Right renal cortex interstitium (tissue), 3 donors: Measurements from ENCODE around the gene NAP1L4. TPM values are rescaled to one million over a fixed set of nuclear protein-coding genes. Genes with fewer than 3 reads are reported as not detected.
A peak's percentile ranks its signal among the peaks of the same experiment; 100 is the strongest.

Experiments used
- DNase-seq, 3 donors: peaks; one replicate each; pipeline ENCODE4 v3.0.0-alpha.2; 2013; ENCODE audit warnings: low read depth in 3 of 3, low spot score in 2 of 3
- polyA plus RNA-seq, 3 donors: library from polyadenylated mRNA; unstranded; fragments of 120-200 nt; gene quantifications; one replicate each; pipeline ENCODE4 v1.2.1, GENCODE V29; 2013; ENCODE audit not compliant: insufficient read length in 3 of 3

Gene NAP1L4, protein sequence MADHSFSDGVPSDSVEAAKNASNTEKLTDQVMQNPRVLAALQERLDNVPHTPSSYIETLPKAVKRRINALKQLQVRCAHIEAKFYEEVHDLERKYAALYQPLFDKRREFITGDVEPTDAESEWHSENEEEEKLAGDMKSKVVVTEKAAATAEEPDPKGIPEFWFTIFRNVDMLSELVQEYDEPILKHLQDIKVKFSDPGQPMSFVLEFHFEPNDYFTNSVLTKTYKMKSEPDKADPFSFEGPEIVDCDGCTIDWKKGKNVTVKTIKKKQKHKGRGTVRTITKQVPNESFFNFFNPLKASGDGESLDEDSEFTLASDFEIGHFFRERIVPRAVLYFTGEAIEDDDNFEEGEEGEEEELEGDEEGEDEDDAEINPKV
- polyA plus RNA-seq: 100 to 1,000 TPM; 200 to 243 (median 220) TPM

DNA sequence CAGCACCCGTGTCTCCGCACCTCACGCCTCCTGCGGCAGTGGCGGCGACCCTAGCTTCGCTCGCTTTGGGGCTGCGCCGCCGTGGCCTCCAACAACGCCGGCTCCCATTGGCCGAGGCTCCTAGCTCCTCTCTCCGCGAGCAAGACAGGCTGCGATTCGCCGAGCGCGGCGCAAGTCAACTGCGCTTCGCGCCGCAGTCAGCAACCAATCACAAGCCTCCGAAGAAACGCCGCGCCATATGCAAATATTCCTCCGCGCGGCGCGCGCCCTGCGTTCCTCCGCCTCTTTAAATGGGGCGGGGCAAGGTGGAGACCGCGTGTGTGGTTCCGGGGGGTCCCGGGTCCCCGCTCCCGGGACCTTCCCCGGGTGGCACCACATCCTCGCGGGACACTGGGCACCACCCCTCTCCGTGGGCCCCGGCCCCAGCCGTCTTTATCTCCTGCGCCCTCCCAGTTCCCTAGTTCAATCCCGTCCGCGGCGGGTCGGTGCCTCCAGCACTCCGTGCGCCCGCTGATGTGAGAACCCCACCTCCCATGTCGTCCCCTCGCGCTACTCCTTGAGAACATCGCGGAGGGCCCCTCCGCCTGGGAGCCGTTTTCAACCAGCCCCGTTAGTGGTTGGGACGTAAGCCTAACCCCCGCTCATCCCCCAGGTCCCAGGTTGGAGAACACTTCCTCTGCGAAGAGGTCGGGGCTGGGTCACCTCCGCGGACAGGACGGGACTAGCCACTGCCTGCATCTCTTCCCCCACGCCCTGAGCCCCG lies at the start of gene NAP1L4:
TSS of gene NAP1L4 (minus strand) at position 96 of the 763 bp plus-strand sequence. CDS start 13,109 bp downstream, outside the sequence.
- DNase-seq: peak; percentile 88 to 94 (median 93)

DNA sequence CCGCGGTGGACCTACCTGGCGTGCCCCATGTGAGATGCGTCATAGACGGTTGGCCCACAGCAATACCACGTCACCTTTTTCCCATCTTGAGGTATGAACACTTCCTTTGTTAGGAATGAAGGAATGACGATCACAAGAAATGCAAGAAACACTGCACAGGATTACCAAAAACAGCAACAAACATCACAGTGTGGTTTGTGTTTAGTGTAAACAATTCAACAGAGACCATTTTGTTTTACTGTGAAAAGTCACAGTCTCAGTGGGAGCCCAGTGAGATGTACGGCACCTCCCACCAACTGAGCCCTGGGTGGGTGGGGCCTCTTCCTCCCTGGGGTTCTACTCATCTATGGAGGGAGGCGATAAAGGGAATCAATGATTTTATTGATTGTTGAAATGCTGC lies 48.8 kb upstream of the NAP1L4 start:
- DNase-seq: no peak

DNA sequence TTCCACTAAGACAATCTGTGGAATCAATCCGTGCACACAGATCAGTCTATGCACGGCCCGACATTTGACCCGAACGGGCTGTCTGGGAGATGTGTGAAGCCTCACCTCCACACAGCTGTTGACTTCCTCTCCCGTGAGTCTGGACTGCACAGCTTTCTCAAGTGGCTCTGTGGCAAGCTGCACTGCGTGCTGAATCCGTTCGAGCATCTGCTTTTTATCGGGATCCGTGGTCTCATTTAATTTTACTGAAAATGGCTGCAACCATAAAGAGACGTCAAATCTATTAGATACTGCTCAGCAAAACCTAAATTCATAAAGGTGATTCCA lies 45.8 kb upstream of the NAP1L4 start:
- DNase-seq: no peak

DNA sequence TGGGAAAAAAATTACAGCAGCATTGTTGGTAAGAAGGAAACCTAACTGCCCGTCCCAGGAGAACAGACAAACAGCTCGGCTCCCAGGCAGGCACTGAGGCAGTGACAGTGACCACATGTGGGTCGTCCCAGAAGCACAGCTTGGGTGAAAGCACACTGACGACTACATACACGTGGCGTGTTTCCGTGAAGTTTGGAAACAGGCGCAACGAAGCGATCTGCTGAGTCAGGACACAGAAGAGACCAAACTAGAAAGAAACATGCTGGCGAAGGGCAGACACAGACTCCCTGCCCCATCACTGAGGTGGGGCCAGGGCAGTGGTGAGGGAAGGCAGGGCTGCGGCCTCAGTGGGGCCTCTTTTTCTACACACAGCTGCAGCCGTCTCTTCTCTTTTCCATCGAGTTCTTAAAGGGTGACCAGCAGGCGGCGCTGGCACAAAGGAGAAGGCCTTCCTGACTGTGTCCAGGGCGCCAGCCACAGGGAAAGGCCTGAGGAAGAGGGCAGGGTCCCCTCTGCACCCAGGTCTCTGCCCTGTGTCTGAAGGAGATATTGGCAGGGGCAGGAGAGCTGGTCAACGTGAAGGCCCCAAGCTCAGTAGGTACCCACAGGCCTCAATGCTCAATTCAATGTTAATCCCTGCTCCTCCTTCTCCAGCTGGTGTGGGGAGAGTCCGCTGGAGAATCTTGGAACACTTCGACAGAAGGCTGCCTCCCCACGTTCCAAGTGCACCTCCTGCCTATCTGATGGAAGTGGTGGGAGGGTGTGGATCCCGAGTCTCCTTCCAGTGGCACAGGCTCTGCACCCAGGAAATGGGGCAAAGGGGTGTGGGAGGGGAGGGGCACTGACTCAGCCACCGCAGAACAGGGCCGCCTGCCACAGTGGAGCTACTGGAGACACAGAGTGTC lies 45.2 kb upstream of the NAP1L4 start:
- DNase-seq: peak in 2 of 3 donors; percentile 51 to 58

DNA sequence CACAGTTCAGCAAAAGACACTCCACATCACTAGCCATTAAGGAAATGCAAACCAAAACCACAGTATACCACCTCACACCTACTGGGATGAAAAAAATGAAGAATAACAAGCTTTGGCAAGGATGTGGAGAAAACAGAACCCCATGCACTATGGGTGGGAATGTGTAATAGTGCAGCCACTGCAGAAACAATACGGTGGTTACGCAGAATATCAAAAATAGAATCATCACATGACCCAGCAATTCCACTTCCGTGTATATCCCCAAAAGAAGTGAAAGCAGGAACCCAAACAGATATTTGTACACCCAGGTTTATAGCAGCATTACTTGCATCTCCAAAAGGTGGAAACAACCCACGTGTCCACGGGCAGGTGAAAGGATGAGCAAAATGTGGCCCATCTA lies 44.3 kb upstream of the NAP1L4 start:
- DNase-seq: no peak

DNA sequence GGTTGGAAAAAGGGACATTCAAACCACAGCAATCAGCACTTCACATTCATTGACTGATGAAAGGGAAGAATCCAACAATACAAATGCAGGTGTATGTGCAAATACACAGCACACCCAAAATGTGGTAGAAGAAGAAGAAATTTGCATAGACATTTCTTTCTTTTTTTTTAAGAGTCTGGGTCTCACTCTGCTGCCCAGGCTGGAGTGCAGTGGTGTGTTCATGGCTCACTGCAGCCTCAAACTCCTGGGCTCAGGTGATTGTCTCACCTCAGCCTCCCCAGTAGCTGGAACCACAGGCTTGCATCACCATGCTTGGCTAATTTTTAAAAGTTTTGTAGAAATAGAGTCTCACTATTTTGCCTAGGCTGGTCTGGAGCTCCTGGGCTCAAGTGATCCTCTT lies 43.2 kb upstream of the NAP1L4 start:
- no peak for DNase-seq

DNA sequence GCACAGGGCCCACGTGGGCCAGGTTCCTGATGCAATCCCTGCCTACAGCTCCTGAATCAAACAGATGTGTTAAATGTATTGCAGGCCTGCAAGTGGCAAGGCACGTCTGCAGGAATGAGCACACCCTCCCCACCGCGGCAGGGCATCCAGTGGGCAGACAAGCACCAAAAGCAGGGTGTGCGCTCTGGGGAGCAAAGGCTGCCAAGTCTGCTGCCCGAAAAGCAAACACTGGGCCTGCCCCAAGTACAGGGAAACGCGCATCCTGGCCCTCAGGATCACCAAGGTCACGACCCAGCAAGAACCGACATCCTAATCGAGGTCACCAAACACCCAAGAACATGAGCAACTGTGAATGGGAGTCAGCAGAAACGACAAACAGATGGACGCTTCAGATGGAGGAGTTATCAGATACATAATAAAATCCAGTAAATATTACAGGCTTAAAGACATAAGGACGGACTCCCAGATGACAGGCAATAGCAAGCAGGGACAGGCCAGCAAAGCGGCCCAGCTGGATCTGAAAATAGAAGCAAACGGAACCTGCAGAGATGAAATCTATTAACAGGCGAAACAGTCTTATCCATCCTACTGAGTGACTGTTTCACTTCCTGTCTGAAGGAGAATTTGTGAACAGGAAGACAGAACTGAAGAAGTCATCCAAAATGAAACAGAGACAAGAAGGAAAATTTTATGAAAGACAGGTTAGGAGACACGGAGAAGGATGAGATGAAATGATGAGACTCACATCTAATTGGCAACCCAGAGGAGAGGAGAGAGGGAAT lies 38.4 kb upstream of the NAP1L4 start:
- no peak for DNase-seq

DNA sequence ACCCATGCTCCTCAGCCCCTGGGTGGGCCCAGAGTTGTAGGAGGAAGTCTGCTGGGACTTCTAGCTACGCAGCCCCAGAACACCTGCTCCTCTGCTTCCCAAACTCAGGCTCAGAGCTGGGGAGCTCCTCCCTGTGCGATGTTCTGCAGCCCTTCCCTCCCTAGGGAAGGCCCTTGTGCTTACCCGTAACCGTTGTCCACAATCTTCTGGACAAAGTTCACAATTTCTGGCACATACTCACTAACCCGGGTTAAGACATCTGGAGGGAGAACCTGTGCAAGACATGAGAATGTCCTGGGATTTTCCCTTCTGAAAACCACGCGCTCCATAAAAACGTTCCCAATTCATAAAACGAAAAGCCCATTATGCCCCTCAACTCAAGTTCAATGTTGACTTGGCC lies 36.7 kb upstream of the NAP1L4 start:
- no peak for DNase-seq

DNA sequence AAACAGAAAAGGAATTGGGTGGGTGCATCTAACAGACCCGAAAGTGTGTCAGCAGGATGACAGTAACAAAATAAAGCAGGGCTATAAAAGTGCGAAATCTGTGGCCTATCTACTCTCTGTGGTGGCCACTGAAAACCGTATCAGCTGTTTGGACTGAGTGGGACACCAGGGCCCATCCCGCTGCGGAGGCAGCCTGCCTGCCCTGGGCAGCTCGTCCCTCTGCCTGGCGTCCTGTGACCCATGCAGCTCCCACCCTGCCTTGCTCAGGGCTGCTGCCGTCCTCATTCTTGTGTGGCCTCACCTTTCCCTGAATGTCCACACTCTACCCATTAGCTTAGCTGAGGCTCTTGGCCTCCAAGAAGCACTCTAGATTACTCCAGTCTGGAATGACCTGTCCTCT lies 34.7 kb upstream of the NAP1L4 start:
- DNase-seq: no peak

DNA sequence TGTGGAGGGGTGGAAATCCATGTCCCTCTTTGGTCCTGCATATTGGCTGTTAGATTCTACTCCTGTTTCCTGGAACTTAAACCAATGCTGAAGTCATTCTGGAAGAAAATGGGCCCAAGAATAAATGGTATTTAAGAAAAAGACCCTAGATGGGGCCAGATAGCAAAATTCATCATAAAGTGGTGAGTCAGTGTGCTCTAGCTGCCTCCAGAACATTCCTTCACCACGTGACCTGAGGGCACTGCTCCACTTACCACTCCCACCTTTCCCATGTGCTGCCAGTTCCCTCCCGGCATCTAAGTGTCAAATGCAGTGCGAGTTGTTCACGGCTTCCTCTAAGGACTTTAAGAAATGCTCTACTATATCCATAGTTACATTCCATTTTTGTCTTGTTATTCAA lies 30.9 kb upstream of the NAP1L4 start:
- DNase-seq: no peak

DNA sequence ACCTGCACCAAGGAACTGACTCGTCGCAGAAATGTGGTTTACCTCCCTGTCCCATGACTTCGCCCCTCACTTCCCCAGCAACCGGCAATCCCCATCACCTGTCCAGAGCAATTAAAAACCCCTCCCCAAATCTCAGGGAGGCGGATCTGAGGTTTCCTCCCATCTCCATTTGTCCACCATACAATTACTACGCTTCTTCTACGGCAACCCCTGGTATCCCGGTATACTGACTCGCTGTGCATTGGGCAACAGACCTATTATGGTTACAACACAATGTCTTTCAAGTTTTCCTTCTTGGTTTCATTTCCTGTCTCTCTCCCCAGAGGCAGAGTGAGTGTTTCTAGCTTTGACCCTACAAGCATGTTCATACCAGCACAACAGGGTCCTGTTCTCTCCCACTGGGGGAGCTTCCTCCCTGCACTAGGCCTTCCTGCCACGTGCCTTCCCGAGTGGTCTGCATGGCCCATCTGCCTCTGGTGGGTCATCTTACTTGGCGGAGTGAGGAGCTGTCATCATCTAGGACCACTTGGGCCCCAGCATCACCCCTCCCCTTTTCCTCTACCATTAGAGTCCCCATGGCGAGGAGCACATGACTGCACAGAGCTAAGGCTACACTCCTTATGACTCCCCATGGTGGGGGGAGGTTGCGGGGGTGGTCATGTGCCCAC lies 30.3 kb upstream of the NAP1L4 start:
- no peak for DNase-seq

DNA sequence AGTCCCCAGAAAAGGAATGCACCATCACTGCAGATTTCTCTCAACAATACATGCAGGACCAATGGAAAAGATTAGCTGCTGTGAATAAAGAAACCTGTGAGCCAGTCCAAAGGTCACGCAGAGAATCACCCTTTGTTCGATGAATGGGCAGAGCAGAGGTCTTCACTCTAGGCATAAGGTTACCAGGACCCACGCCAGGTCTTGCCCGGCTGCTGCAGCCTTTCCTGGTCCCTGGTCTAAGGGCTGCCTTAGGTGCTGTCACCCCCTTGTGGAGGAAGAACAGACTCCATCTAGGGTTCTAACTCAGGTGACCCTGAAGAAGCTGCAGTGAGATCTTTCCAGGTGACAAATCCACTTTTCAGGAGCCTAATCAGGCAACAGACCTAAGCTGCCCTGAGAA lies 29.0 kb upstream of the NAP1L4 start:
- no peak for DNase-seq

DNA sequence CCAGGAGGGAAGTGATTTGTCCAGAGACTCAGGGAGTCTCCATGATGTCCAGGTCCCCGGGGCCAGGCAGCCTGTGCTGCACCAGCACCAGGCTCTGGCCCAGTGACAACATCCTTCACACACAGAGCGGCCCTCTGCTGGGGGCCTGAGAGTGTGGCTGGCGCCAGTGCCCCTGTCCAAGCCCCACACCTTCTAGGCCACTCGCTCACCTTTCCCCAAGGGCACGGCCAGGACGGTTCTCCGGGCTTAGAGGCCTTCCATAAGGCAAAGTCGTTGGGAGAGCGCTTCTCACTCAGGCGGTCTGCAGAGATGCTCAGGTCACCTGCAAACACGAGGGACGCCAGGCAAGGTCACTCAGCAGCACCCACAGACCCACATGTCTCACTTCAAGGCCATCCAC lies 27.9 kb upstream of the NAP1L4 start:
- DNase-seq: no peak

DNA sequence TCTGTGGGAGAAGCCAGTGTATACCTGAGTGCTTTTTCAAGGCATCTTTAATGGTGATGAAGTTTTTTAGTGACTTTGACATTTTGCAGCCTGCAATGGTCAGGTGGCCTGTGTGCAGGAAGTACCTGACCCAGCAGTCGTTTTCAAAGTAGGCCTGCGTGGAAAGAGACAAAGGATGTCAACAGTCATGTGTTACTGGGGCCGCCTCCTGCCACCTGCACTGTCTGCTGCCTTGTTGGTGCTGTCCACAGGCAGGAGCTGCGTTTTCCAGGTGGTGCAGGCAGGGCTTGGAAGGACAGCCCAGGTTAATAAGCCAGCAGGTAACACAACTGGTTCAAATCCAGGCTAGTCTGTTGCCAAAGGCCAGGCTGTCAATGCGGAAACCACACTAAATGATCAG lies 26.5 kb upstream of the NAP1L4 start:
- no peak for DNase-seq

DNA sequence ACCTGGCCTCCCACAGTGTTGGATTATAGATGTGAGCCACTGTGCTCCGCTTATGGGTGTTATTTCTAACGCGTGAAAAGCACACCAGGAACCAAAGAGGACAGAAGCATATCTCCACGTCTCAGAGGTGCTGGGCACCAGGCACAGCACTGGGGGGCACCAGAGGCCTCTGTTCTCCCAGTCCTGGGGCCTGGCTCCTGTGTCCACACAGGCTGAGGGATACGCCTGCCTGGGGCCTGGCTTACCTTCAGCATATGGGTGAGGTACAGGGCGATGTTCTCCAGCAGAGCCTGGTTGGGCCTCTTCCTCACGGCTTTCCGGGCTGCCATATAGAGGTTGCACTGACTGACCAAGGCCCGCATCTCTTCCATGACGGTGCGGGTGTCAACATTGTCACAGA lies 24.7 kb upstream of the NAP1L4 start:
- DNase-seq: no peak

DNA sequence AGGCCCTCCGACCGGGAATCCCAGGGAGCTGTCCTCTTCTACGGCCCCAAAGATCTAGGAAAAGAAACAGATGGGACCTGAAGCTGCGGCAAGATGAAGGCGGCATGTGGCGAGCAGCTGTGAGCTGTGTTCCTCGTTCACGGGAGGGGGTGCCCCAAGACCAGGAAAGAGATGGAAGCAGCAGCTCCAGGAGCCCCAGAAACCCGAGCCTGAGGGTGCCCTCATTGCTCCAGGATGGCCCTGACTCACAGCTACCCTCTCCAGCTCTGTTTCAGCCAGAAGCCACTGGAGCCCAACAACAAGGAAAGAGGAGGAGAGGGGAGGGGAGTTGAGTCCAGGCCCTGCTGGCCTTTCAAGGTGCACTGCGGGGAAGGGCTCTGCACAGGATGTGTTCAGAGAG lies 23.7 kb upstream of the NAP1L4 start:
- no peak for DNase-seq

DNA sequence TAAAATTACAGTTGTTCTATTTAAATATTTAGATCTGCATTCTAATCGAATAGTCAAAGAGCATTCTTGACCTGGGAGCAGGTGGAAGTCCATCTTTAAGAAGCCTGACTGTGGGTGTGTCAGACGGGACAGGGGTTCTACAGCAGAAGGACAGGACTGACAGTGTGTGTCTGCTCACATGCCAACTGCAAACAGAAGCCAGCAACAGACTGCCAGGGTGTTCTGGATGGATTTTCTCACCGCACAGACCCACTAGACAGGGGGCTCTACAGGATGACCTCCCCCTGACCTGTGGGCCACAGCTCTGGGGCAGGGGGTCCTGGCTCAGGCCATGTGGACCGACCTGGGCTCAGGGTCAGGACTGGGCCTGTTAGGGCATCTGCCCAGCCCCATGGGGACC lies 22.8 kb upstream of the NAP1L4 start:
- no peak for DNase-seq

DNA sequence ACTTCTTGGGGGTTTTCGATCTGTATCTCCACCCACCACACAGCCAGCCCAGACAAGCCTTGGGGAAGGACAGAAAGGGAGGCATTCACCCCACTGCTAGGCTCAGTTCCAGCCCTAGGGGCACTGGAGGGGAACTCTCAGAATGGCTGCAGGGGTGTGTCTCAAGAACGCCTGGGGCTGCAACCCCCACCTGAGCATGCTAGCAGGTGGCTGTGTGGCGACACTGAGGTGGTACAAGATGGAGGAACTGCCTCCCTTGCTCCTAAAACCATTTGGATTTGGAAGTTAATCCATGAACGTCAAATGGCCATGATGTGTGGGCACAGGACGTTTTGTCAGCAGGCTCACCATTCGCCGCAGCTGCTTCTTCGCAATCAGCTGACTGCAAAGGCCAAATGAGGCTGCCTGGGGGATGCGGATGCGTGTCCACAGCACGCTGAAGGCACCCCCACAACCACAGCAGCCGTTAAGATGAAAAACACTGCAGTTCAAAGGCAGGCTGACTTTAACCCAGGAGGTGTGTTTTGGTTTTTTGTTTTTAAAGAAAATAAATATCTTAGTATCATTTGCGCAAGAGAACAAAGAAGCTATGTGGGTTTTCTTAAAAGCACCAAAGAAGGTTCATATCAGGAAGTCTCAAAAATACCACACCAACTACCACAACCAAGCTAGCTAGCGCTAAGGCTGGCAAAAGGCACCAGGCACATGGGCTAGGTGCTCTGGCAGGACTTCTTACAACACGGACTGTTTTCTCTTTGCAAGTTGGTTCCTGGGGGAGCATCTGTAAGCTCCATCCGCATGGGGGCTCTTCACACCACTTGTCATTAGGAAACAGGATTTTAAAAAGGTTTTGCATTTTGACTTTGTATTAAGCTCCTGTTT lies 22.2 kb upstream of the NAP1L4 start:
- no peak for DNase-seq
